H1 (cell line): ENCODE results near the gene GALNTL6. TPM values are rescaled to one million over a fixed set of nuclear protein-coding genes. Genes with fewer than 3 reads are reported as not detected.

Experiments
- BRCA1 ChIP-seq: IDR thresholded peaks from 2 replicates; pipeline ENCODE4 v1.6.1; 2012; ENCODE audit warnings: low read depth, low read length, improper control_type of control experiment
- CBX5 ChIP-seq: fragments of 300-800, 300-1000 bp; sonication (generic); IDR thresholded peaks from 2 replicates; pipeline ENCODE4 v1.7.1; 2016; ENCODE audit warnings: antibody characterized with exemption, low read length, low read depth
- EZH2 ChIP-seq: fragments of 200-600 bp; sonication (generic); IDR thresholded peaks from 2 replicates; pipeline ENCODE4 v1.7.1; 2012; ENCODE audit warnings: low read depth, mild to moderate bottlenecking, moderate library complexity, low read length, inconsistent platforms; ENCODE audit not compliant: severe bottlenecking
- KDM5A ChIP-seq: fragments of 200-600 bp; IDR thresholded peaks from 2 replicates; pipeline ENCODE4 v1.7.1; 2012; ENCODE audit warnings: mild to moderate bottlenecking, low read length, inconsistent platforms, mixed read lengths
- RBBP5 ChIP-seq: IDR thresholded peaks from 2 replicates; pipeline ENCODE4 v1.7.1; 2012; ENCODE audit warnings: low read depth, mild to moderate bottlenecking, inconsistent platforms, low read length, moderate library complexity, borderline replicate concordance
- RNF2 ChIP-seq: fragments of 200-900, 300-1000 bp; sonication (generic); IDR thresholded peaks from 2 replicates; pipeline ENCODE4 v1.7.1; 2016; ENCODE audit warnings: borderline replicate concordance, low read depth, mild to moderate bottlenecking, antibody characterized with exemption, low read length; ENCODE audit not compliant: poor library complexity, severe bottlenecking; ENCODE audit errors: missing control alignments
- RXRA ChIP-seq: IDR thresholded peaks from 2 replicates; pipeline ENCODE4 v1.6.1; 2011; ENCODE audit warnings: low read depth, mild to moderate bottlenecking, low read length, moderate library complexity; ENCODE audit not compliant: insufficient read depth
- SP2 ChIP-seq: IDR thresholded peaks from 2 replicates; pipeline ENCODE4 v1.6.1; 2012; ENCODE audit warnings: mild to moderate bottlenecking, low read length, inconsistent platforms
- TAF1 ChIP-seq: IDR thresholded peaks from 2 replicates; pipeline ENCODE4 v1.6.1; 2011; ENCODE audit warnings: mild to moderate bottlenecking, low read depth, low read length
- TEAD4 ChIP-seq: IDR thresholded peaks from 2 replicates; pipeline ENCODE4 v1.6.1; 2012; ENCODE audit warnings: low read depth, low read length, inconsistent platforms, mixed read lengths
- polyA plus RNA-seq, 7 experiments: library from polyadenylated mRNA; depleted of rRNA in 3 of 7; stranded (reverse) in 5 of 7; unstranded in 2 of 7; fragments of >200 nt in 5 of 7; fragments of 200-250 nt in 2 of 7; gene quantifications; 1 replicate in 5 of 7; 2 replicates in 1 of 7; 4 replicates in 1 of 7; pipeline versions ENCODE4 v1.2.1 to v1.2.3, GENCODE V29; 2011 to 2013; ENCODE audit warnings: missing spikeins in 2 of 7, mixed read lengths in 2 of 7
- total RNA-seq: library from RNA; stranded (reverse); fragmentation: NEBNext Ultra II Directional; extraction: Animal tissue kit (Norgen Biotek cat#: 25700); gene quantifications from 2 replicates; pipeline ENCODE4 v1.2.1, GENCODE V29; 2021
- TF ChIP-seq, protein P1 (sequence below): IDR thresholded peaks from 2 replicates; pipeline ENCODE4 v1.6.1; 2011; ENCODE audit warnings: low read length, improper control_type of control experiment

Gene GALNTL6
- total and polyA plus RNA-seq, 2 of the 8 experiments (the other 6 are each of a cell fraction or from before 2014, with no cell fraction given), result 0.03 to 0.32 TPM

DNA sequence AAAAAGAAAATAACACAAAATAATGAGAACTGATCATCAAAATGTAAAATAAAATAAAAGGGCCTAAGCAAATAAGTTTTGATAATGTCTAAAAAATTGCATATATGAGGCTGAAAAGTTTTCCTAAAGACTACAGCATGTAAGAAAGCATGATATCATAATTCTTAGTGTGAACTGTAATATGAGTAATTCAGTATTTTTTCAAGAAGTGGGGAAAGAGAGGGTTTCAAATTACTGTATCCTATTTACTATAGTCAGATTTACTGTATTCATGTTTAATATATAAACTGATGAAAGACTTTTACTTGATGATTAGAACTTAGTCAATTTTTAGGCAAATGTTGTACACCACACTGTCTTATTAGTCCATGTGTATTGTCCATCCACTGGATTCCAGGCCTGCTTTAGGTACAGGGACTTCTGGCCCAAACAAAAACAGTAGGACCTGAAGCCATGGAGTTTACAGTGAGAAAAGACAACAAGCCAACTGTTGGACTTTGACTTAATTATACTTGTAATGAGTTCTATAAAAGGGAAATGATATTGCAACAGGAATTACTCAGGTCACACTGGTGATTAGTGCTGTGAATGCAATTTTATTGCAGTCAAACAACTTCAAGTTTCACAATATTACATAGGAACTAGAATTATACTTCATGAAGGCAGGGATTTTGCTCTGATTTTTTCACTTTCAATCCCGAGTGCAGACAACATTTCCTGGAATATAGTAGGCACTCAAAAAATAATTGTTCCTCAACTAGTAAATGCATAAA lies 837.7 kb downstream of the GALNTL6 start (continued):
- TF ChIP-seq, protein P1, sequence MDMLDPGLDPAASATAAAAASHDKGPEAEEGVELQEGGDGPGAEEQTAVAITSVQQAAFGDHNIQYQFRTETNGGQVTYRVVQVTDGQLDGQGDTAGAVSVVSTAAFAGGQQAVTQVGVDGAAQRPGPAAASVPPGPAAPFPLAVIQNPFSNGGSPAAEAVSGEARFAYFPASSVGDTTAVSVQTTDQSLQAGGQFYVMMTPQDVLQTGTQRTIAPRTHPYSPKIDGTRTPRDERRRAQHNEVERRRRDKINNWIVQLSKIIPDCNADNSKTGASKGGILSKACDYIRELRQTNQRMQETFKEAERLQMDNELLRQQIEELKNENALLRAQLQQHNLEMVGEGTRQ, result no peak
- TF ChIP-seq RXRA (no peak), EZH2 (no peak), SP2 (no peak), RNF2 (no peak), TAF1 (no peak), TEAD4 (no peak), RBBP5 (no peak), KDM5A (no peak), BRCA1 (no peak), CBX5 (no peak)
